Measurements from ENCODE around the gene MGMT.

- no peak for TF ChIP-seq POLR2A (IDR thresholded peaks at IDR 0.05)
- TF ChIP-seq CTCF (IDR thresholded peaks at IDR 0.05): no peak
These were observed 85.1 kb downstream of the MGMT start for GRCh38 chr10:129552119-129552518.
